ENCODE data around the gene ARMC8.

Gene ARMC8

GRCh38 chr3:138199851-138200250 is 12.8 kb downstream of the ARMC8 start:
- no peak for DNase-seq

GRCh38 chr3:138200424-138200823 is 13.3 kb downstream of the ARMC8 start:
- DNase-seq = no peak

DNA sequence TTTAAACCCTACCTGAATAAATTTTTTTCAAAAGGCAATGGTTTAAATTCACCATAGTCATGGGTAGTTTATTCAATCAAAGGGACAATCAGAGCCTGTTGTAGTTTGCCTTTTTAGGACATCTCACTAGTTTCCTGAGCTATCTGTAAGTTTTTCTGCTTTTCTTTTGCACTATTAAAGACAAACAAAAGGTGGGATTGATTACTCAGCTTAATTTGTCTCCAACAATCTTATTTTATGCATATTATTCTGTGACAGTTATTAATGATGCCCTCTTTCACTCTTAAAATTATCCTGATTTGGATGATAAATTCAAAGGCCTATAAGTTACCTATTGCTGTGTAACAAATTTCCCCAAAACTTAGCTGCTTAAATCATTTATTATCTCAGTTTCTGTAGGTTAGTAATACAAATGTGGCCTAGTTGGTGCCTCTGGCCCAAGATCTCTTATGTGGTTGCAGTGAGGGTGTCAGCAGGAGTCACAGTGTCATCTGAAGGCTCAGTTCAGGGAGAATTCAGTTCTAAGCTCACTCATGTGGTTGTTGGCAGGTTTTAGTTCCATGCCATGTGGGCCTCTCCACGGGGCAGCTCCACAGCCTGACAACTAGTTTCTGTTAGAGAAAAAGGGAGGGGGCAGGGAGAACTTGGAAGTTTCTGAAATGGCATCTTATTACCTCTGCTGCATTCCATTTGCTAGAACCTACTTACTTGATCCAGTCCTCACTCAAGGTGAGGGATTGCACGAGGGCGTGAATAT is 16.0 kb downstream of the ARMC8 start:
- no peak for DNase-seq

GRCh38 chr3:138203938-138204337 is 16.8 kb downstream of the ARMC8 start:
- DNase-seq = no peak

GRCh38 chr3:138205527-138205926 is 18.4 kb downstream of the ARMC8 start:
- no peak for DNase-seq

DNA sequence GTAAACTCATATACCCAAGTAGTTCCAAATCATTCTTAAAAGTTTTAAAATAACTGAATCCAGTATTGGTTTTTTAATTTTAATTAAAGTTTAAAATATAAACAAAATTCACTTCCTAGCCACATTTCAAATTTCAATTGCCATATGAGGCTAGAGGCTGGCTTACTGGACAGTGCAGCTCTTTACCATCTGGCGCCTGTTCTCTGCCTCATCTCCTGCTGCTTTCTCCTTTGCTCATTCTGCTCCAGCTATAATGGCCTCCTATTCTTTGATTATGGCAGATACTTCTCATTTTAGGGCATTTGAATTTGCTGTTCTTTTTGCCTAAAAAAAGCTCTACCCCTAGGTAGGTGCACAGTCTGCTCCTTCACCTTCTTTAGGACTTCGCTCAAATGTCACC is 19.1 kb downstream of the ARMC8 start:
- DNase-seq = no peak

- no peak for DNase-seq
These were observed 23.4 kb downstream of the ARMC8 start for GRCh38 chr3:138210528-138210927.

- DNase-seq = no peak
These were observed 26.4 kb downstream of the ARMC8 start for GRCh38 chr3:138213398-138214085.

GRCh38 chr3:138219255-138219654 is 32.2 kb downstream of the ARMC8 start:
- no peak for DNase-seq

DNA sequence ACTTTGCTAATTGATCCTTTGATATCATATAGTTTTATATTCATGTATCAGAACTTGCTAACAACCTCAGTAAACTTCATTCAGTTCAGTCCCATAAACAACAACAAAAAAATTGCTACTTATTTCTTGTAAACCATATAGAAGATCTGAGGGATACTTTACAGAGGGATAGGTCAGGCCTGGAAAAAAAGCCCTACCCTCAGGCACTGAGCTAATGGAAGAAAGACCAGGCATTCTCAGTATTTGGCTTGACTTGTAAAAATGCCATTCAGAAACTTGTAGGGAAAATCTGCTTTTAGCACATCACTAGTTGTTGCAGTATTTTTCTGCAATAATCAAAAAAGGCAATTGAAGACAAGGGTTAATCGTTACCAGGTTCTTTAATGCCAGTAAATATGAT is 33.1 kb downstream of the ARMC8 start:
- DNase-seq = no peak

DNA sequence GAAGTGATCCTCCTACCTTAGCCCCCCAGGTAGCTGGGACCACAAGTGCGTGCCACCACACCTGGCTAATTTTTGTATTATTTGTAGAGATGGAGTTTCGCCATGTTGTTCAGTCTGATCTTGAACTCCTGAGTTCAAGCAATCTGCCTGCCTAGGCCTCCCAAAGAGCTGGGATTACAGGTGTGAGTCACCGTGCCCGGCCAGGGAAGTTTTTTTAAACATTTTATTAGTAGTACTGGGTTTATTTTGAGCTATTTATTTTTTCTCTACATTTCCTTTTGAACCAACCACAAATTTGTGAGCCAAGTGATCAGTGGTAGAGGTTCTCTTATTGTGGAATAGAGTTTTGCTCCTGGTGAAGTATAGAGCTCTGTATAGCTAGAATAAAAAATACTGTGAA is 33.7 kb downstream of the ARMC8 start:
- DNase-seq = no peak

DNA sequence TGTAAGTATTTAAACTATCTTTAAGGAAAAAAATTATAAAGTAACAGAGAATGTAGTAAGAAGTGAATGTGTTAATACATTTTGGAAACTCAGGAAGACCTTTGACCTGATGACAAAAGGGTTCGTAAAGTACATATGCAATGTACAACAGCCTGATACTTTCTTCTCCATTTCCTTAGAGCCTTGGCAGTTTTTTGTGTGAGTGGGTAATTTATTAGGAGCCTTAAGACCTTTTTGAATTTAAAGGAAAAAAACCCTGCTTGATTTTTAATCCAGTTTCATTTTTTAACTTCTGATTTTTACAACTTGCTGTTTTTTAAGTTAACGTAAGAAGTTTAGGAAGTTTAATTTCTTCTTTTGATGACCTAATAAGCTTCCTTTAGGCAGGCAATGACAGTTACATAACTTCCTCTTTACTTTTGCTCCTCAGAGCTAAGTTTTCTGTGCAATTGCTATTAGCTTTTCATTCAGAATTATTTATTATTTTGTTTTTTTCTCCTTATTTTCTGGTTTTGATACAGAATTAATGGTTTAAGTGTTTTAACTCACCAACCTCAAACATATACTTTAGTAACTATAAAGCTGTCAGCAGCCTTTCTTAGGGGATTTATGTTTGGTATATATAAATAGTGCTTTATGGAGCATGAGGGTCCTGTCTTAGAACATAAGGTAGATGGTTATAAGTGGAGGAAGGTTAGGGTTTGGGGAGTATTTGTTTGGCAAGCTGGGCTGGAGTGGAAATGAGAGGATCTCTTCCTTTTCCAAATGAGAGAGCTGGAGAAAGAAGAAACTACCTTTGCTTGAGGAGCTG is 35.2 kb downstream of the ARMC8 start:
- no peak for DNase-seq

GRCh38 chr3:138222942-138223287 is 35.8 kb downstream of the ARMC8 start:
- no peak for DNase-seq

DNA sequence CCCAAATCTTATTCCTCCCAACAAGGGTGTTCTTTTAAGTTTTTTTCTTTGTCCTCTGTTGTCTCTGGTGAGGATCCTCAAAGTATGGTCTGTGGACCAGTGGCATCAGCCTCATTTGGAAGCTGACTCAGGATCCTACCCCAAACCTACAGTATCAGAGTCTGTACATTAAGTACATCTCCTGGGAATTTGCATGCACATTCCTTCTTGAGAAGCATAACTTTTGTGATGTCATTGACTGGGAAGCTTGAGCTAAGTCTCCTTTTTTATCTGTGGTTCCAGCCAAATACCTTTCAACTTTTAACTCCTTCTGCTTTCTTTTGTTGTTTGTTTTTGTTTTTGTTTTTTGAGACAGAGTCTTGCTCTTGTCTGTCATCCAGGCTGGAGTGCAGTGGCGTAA is 40.5 kb downstream of the ARMC8 start:
- DNase-seq = no peak

- no peak for DNase-seq
These were observed 43.4 kb downstream of the ARMC8 start for GRCh38 chr3:138230525-138230924.

- no peak for DNase-seq
These were observed 45.7 kb downstream of the ARMC8 start for GRCh38 chr3:138232705-138233364.

GRCh38 chr3:138234401-138235179 is 47.5 kb downstream of the ARMC8 start:
- DNase-seq = no peak

- DNase-seq = no peak
These were observed 51.6 kb downstream of the ARMC8 start for GRCh38 chr3:138238711-138239110.

DNA sequence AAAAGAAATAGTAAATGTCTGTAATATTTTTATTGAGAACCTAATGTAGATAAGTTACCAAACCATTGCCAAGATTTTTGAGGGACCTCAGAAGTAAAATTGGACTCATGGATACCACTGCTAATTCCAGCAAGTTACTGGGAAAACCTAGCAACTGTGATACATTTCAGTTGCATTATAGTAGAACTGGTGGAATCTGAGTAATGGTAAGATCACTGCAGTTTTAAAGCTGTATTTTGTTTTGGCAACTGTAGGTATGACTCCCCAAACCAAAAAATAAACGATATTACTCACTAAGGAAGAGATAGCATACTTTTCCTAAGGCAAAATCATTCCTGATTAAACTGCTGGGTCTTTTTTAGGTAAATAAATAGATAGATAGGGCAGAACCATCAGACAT is 54.0 kb downstream of the ARMC8 start:
- no peak for DNase-seq

- no peak for DNase-seq
These were observed 54.6 kb downstream of the ARMC8 start for GRCh38 chr3:138241676-138242075.

GRCh38 chr3:138242466-138242865 is 55.4 kb downstream of the ARMC8 start:
- no peak for DNase-seq

DNA sequence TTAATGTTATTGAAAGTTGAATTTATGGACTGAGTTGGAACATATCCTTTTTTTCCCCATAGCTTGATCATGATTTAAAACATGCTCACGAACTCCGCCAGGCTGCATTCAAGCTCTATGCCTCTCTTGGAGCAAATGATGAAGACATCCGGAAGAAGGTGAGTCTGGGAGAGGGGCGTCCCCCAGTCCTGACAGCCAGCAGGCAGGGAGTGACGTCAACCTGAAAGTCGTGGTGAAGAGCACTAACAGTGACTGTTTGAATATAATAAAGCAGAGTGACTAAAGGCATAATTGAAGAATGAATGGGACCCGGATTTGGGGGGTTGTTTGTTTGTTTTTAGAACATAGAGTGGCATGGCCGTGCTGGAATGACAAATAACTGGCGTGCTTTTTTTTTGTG is 57.9 kb downstream of the ARMC8 start:
- no peak for DNase-seq
